ENCODE results near the gene MRPL37. TPM values are rescaled to one million over a fixed set of nuclear protein-coding genes. Genes with fewer than 3 reads are reported as not detected.

MRPL37 gene
- total RNA-seq, 6 experiments from 2014 or later: 56.2 to 108 (median 73.4) TPM

GRCh38 chr1:54253480-54253879 is 53.5 kb downstream of the MRPL37 start:
- Histone ChIP-seq H3K4me1 (no peaks in the 10 kb centered on the region), H3K4me3 (no peak overlapping the region), H3K27me3 (no peaks in the 10 kb centered on the region), H3K9me3 (no peaks in the 10 kb centered on the region), H3K27ac (no peak overlapping the region), H3K36me3 (peaks cover 0 to 5% (median under 1%) of the 10 kb centered on the region in 4 donors)
- DNase-seq (no peak), ATAC-seq (no peak)
- no peak for TF ChIP-seq POLR2A (IDR thresholded peaks at IDR 0.05)
- TF ChIP-seq, protein P1, sequence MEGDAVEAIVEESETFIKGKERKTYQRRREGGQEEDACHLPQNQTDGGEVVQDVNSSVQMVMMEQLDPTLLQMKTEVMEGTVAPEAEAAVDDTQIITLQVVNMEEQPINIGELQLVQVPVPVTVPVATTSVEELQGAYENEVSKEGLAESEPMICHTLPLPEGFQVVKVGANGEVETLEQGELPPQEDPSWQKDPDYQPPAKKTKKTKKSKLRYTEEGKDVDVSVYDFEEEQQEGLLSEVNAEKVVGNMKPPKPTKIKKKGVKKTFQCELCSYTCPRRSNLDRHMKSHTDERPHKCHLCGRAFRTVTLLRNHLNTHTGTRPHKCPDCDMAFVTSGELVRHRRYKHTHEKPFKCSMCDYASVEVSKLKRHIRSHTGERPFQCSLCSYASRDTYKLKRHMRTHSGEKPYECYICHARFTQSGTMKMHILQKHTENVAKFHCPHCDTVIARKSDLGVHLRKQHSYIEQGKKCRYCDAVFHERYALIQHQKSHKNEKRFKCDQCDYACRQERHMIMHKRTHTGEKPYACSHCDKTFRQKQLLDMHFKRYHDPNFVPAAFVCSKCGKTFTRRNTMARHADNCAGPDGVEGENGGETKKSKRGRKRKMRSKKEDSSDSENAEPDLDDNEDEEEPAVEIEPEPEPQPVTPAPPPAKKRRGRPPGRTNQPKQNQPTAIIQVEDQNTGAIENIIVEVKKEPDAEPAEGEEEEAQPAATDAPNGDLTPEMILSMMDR (IDR thresholded peaks at IDR 0.05): no peak
- intact Hi-C loops (cut with DNase I): no loop called here
- 94% methylated on average over 4 of the region's 5 CpGs for WGBS (ENCODE audit: insufficient coverage, low coverage, low lambda C conversion rate, missing lambda C conversion rate)

GRCh38 chr1:54254055-54254454 is 54.1 kb downstream of the MRPL37 start:
- Histone ChIP-seq H3K36me3 (peaks cover 0 to 5% (median 0%) of the 10 kb centered on the region in 4 donors), H3K9me3 (no peaks in the 10 kb centered on the region), H3K27me3 (no peaks in the 10 kb centered on the region), H3K4me3 (no peak overlapping the region), H3K4me1 (no peaks in the 10 kb centered on the region), H3K27ac (no peak overlapping the region)
- intact Hi-C loops (cut with DNase I): no loop called here
- WGBS (ENCODE audit: insufficient coverage, low coverage, low lambda C conversion rate, missing lambda C conversion rate): 69% methylated on average over 3 of the region's 10 CpGs
- DNase-seq (no peak), ATAC-seq (no peak)
- TF ChIP-seq, protein P1 (IDR thresholded peaks at IDR 0.05): no peak
- TF ChIP-seq POLR2A (IDR thresholded peaks at IDR 0.05): no peak

GRCh38 chr1:54255026-54255702 is 55.2 kb downstream of the MRPL37 start:
- Histone ChIP-seq H3K9me3 (no peaks in the 10 kb centered on the region), H3K27ac (no peak overlapping the region), H3K36me3 (peaks cover 0 to 5% (median 0%) of the 10 kb centered on the region in 4 donors), H3K4me3 (no peak overlapping the region), H3K4me1 (no peaks in the 10 kb centered on the region), H3K27me3 (no peaks in the 10 kb centered on the region)
- intact Hi-C loops (cut with DNase I): no loop called here
- ATAC-seq (no peak), DNase-seq (no peak)
- WGBS (ENCODE audit: insufficient coverage, low coverage, low lambda C conversion rate, missing lambda C conversion rate): 92% methylated on average over 4 of the region's 9 CpGs
- no peak for TF ChIP-seq POLR2A (IDR thresholded peaks at IDR 0.05)
- TF ChIP-seq, protein P1 (IDR thresholded peaks at IDR 0.05): no peak

DNA sequence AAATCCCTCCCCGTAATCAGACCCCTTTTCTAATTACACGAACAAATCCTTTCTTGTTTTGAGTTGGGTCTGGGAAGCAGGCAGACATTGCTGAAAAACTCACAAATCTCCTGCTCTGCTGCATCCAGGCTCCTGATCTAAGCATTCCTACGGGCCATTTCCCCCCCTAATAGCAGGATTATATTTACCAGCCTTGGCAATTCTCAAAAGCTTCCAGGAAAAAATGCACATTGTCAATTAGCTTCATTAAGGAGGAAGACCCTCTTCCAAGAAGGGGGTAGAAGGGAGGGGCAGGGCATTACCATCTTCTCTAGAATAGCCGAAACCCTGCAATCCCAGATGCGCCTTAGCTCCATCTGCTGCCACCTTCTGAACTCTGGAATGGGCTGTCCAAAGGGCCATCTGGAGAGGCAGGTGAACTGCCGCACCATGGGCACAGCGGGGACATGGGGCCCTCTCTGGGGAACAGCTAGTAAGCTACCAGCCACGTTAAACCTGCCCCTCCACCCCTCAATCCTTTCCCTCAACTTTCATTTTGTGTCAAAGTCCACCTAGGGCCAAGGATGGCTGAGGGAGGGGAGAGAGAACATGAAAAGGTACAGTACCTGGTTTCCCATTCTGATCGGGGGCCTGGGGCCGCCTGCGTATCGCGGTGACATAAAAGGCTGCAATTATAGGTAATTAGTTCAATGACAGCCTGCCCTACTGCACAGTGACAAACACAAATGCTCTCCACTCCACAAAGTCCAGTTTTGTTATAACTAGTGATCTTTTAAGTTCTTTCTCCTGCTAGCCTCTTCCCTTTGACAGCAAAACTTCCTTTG is 56.8 kb downstream of the MRPL37 start:
- intact Hi-C loops (cut with DNase I): no loop called here
- no peaks in the 10 kb centered on the region for H3K27me3 ChIP-seq
- TF ChIP-seq, protein P1 (IDR thresholded peaks at IDR 0.05): no peak
- no peak for TF ChIP-seq POLR2A (IDR thresholded peaks at IDR 0.05)
- H3K27ac ChIP-seq: no peak overlapping the region
- no peak overlapping the region for H3K4me3 ChIP-seq
- DNase-seq (no peak), ATAC-seq (no peak)
- H3K9me3 ChIP-seq: no peaks in the 10 kb centered on the region
- peaks cover 0 to under 1% (median 0%) of the 10 kb centered on the region in 4 donors for H3K36me3 ChIP-seq
- no peaks in the 10 kb centered on the region for H3K4me1 ChIP-seq
- 93% methylated on average over 12 of the region's 13 CpGs for WGBS (ENCODE audit: insufficient coverage, low coverage, low lambda C conversion rate, missing lambda C conversion rate)

Data from right lobe of liver (tissue), 6 donors.